HG03103 (cell line): Measurements from ENCODE around the gene ZBTB46.

Experiments used
- ATAC-seq: cut with Tn5 transposase; IDR thresholded peaks from one replicate; pipeline ENCODE4 v1.9.1; 2021; ENCODE audit warnings: low read depth; ENCODE audit not compliant: unreplicated experiment

ZBTB46 gene

GRCh38 chr20:63749597-63750508 lies 81.2 kb downstream of the ZBTB46 start:
- ATAC-seq: no peak

GRCh38 chr20:63748934-63749270 lies 82.2 kb downstream of the ZBTB46 start:
- no peak for ATAC-seq

- ATAC-seq: no peak
Measured at GRCh38 chr20:63748070-63748933, 82.8 kb downstream of the ZBTB46 start.

GRCh38 chr20:63747622-63748069 lies 83.4 kb downstream of the ZBTB46 start:
- no peak for ATAC-seq

GRCh38 chr20:63746751-63747315 lies 84.2 kb downstream of the ZBTB46 start:
- ATAC-seq: no peak

GRCh38 chr20:63745961-63746731 lies 84.9 kb downstream of the ZBTB46 start:
- no peak for ATAC-seq

- ATAC-seq: no peak
Measured at GRCh38 chr20:63745424-63745805, 85.6 kb downstream of the ZBTB46 start.

GRCh38 chr20:63744574-63745423 lies 86.3 kb downstream of the ZBTB46 start:
- no peak for ATAC-seq

GRCh38 chr20:63744158-63744557 lies 86.9 kb downstream of the ZBTB46 start:
- no peak for ATAC-seq

GRCh38 chr20:63743210-63743970 lies 87.7 kb downstream of the ZBTB46 start:
- no peak for ATAC-seq

- no peak for ATAC-seq
Measured at GRCh38 chr20:63742381-63743024, 88.6 kb downstream of the ZBTB46 start.

- no peak for ATAC-seq
Measured at GRCh38 chr20:63741676-63742380, 89.2 kb downstream of the ZBTB46 start.

GRCh38 chr20:63741354-63741675 lies 89.7 kb downstream of the ZBTB46 start:
- ATAC-seq: no peak

GRCh38 chr20:63740627-63741353 lies 90.3 kb downstream of the ZBTB46 start:
- no peak for ATAC-seq

GRCh38 chr20:63740070-63740626 lies 90.9 kb downstream of the ZBTB46 start:
- no peak for ATAC-seq

GRCh38 chr20:63739130-63740069 lies 91.7 kb downstream of the ZBTB46 start, which contains the start of gene SLC2A4RG:
SLC2A4RG (plus strand) TSS chr20:63739776; CDS start chr20:63739913, 137 bp downstream.
- no peak for ATAC-seq
